ENCODE measurements around the gene FOXP2. TPM values are rescaled to one million over a fixed set of nuclear protein-coding genes. Genes with fewer than 3 reads are reported as not detected.
"Not testable (repeated sequence)": the region's sequence is repeated elsewhere in the genome, so short reads cannot be mapped to it uniquely, and the experiment has no call there.

Gene FOXP2
- polyA plus RNA-seq, 3 donors: not detected

GRCh38 chr7:114487174-114487573, 72.6 kb downstream of the FOXP2 start:
- Histone ChIP-seq H3K9me3 (replicated peaks in 1 of 2; ENCODE audit: control insufficient read depth in 1 of 2, insufficient read depth in 1 of 2, low read length in 2 of 2) (peaks cover 7 to 9% of the 10 kb centered on the region in 2 donors), H3K27ac (ENCODE audit: low read depth in 1 of 2, low read length in 2 of 2) (no peak overlapping the region), H3K4me1 (ENCODE audit: control insufficient read depth in 1 of 2, insufficient read depth in 2 of 2, low read length in 2 of 2) (no peaks in the 10 kb centered on the region), H3K9ac (ENCODE audit: insufficient read depth, low read length, poor library complexity, severe bottlenecking) (no peak overlapping the region), H3K36me3 (replicated peaks in 1 of 2; ENCODE audit: control insufficient read depth in 1 of 2, insufficient read depth in 2 of 2, low read length in 2 of 2) (no peaks in the 10 kb centered on the region), H3K4me2 (replicated peaks; ENCODE audit: extremely low read depth, low read length, poor library complexity, severe bottlenecking) (no peak overlapping the region), H3K79me2 (ENCODE audit: insufficient read depth, low read length) (no peaks in the 10 kb centered on the region), H4K20me1 (ENCODE audit: insufficient read depth, low read length) (no peaks in the 10 kb centered on the region), H3K4me3 (replicated peaks in 1 of 3; ENCODE audit: low read depth in 2 of 3, low read length in 3 of 3) (no peak overlapping the region), H2AFZ (ENCODE audit: insufficient read depth, low read depth, low read length, poor library complexity, severe bottlenecking) (no peak overlapping the region), H3K27me3 (ENCODE audit: control insufficient read depth in 2 of 2, insufficient read depth in 2 of 2, low read length in 2 of 2) (no peaks in the 10 kb centered on the region)
- intact Hi-C loops (cut with micrococcal nuclease): no loop called here
- WGBS (ENCODE audit: insufficient coverage): no CpG with 5 or more reads among the region's 1 CpG
- no peak for DNase-seq
- Mint-ChIP-seq H3K4me1 (no peaks in the 10 kb centered on the region), H3K9me3 (peaks cover 4 to 16% (median 11%) of the 10 kb centered on the region in 7 donors), H3K36me3 (no peaks in the 10 kb centered on the region), H3K27me3 (ENCODE audit: low read depth in 3 of 3) (no peaks in the 10 kb centered on the region), H3K4me3 (no peak overlapping the region), H3K27ac (no peak overlapping the region)
- TF ChIP-seq CTCF (IDR thresholded peaks at IDR 0.05): no peak

GRCh38 chr7:114488696-114489095, 74.1 kb downstream of the FOXP2 start:
- intact Hi-C loops (cut with micrococcal nuclease): no loop called here
- H2AFZ ChIP-seq (ENCODE audit: insufficient read depth, low read depth, low read length, poor library complexity, severe bottlenecking): no peak overlapping the region
- no peaks in the 10 kb centered on the region for H3K27me3 ChIP-seq (ENCODE audit: control insufficient read depth in 2 of 2, insufficient read depth in 2 of 2, low read length in 2 of 2)
- Mint-ChIP-seq H3K4me1 (no peaks in the 10 kb centered on the region), H3K9me3 (peaks cover 6 to 16% (median 11%) of the 10 kb centered on the region in 7 donors), H3K36me3 (no peaks in the 10 kb centered on the region), H3K27ac (no peak overlapping the region), H3K27me3 (ENCODE audit: low read depth in 3 of 3) (no peaks in the 10 kb centered on the region), H3K4me3 (no peak overlapping the region)
- peaks cover 7 to 9% of the 10 kb centered on the region in 2 donors for H3K9me3 ChIP-seq (replicated peaks in 1 of 2; ENCODE audit: control insufficient read depth in 1 of 2, insufficient read depth in 1 of 2, low read length in 2 of 2)
- no peak overlapping the region for H3K4me3 ChIP-seq (replicated peaks in 1 of 3; ENCODE audit: low read depth in 2 of 3, low read length in 3 of 3)
- no peak overlapping the region for H3K4me2 ChIP-seq (replicated peaks; ENCODE audit: extremely low read depth, low read length, poor library complexity, severe bottlenecking)
- no peak overlapping the region for H3K9ac ChIP-seq (ENCODE audit: insufficient read depth, low read length, poor library complexity, severe bottlenecking)
- H3K36me3 ChIP-seq (replicated peaks in 1 of 2; ENCODE audit: control insufficient read depth in 1 of 2, insufficient read depth in 2 of 2, low read length in 2 of 2): no peaks in the 10 kb centered on the region
- no peaks in the 10 kb centered on the region for H3K79me2 ChIP-seq (ENCODE audit: insufficient read depth, low read length)
- no peak for TF ChIP-seq CTCF (IDR thresholded peaks at IDR 0.05)
- H4K20me1 ChIP-seq (ENCODE audit: insufficient read depth, low read length): no peaks in the 10 kb centered on the region
- H3K4me1 ChIP-seq (ENCODE audit: control insufficient read depth in 1 of 2, insufficient read depth in 2 of 2, low read length in 2 of 2): no peaks in the 10 kb centered on the region
- WGBS (ENCODE audit: insufficient coverage): no CpG with 5 or more reads among the region's 2 CpGs
- no peak overlapping the region for H3K27ac ChIP-seq (ENCODE audit: low read depth in 1 of 2, low read length in 2 of 2)
- no peak for DNase-seq

- H3K27me3 Mint-ChIP-seq (ENCODE audit: low read depth in 3 of 3); H3K4me1 Mint-ChIP-seq; H3K9me3 Mint-ChIP-seq; H3K4me2 ChIP-seq (replicated peaks; ENCODE audit: extremely low read depth, low read length, poor library complexity, severe bottlenecking); H3K4me3 Mint-ChIP-seq; H3K36me3 ChIP-seq (replicated peaks in 1 of 2; ENCODE audit: control insufficient read depth in 1 of 2, insufficient read depth in 2 of 2, low read length in 2 of 2); H3K9ac ChIP-seq (ENCODE audit: insufficient read depth, low read length, poor library complexity, severe bottlenecking); H3K4me1 ChIP-seq (ENCODE audit: control insufficient read depth in 1 of 2, insufficient read depth in 2 of 2, low read length in 2 of 2); H4K20me1 ChIP-seq (ENCODE audit: insufficient read depth, low read length); H3K9me3 ChIP-seq (replicated peaks in 1 of 2; ENCODE audit: control insufficient read depth in 1 of 2, insufficient read depth in 1 of 2, low read length in 2 of 2); H3K36me3 Mint-ChIP-seq; H3K27ac Mint-ChIP-seq; H2AFZ ChIP-seq (ENCODE audit: insufficient read depth, low read depth, low read length, poor library complexity, severe bottlenecking); H3K27ac ChIP-seq (ENCODE audit: low read depth in 1 of 2, low read length in 2 of 2); H3K79me2 ChIP-seq (ENCODE audit: insufficient read depth, low read length); intact Hi-C loops (cut with micrococcal nuclease); H3K4me3 ChIP-seq (replicated peaks in 1 of 3; ENCODE audit: low read depth in 2 of 3, low read length in 3 of 3); H3K27me3 ChIP-seq (ENCODE audit: control insufficient read depth in 2 of 2, insufficient read depth in 2 of 2, low read length in 2 of 2); DNase-seq: not testable (repeated sequence)
- WGBS (ENCODE audit: insufficient coverage): no CpG with 5 or more reads among the region's 1 CpG
These were observed 82.9 kb downstream of the FOXP2 start for GRCh38 chr7:114497491-114497890.
